ES-I3 (cell line): ENCODE data around the gene FOXA3.
"Not testable (repeated sequence)": the region's sequence is repeated elsewhere in the genome, so short reads cannot be mapped to it uniquely, and the experiment has no call there.

ENCODE experiments used
- H3K36me3 ChIP-seq: 2 replicates; pipeline ENCODE4 v1.6.1; 2013; ENCODE audit warnings: mild to moderate bottlenecking, low read length, control low read depth, moderate library complexity; ENCODE audit not compliant: insufficient read depth
- H3K4me1 ChIP-seq: 2 replicates; pipeline ENCODE4 v1.6.1; 2013; ENCODE audit warnings: mild to moderate bottlenecking, control low read depth, low read length; ENCODE audit not compliant: insufficient read depth
- H3K9ac ChIP-seq: 2 replicates; pipeline ENCODE4 v1.6.1; 2013; ENCODE audit warnings: low read depth, mild to moderate bottlenecking, low read length, moderate library complexity
- H3K9me3 ChIP-seq: 2 replicates; pipeline ENCODE4 v1.6.1; 2013; ENCODE audit warnings: mild to moderate bottlenecking, low read length, moderate library complexity; ENCODE audit not compliant: control insufficient read depth, insufficient read depth

Gene FOXA3

GRCh38 chr19:45854167-45854778, 9.9 kb upstream of the FOXA3 start:
- peaks cover 21% of the 10 kb centered on the region for H3K36me3 ChIP-seq

GRCh38 chr19:45860359-45861259, 3.5 kb upstream of the FOXA3 start:
- H3K9ac ChIP-seq, result no peak overlapping the region
- H3K9me3 ChIP-seq, result no peaks in the 10 kb centered on the region
- H3K4me1 ChIP-seq, result peaks cover 5% of the 10 kb centered on the region; the same call in 1 of the 2 replicates
- no peaks in the 10 kb centered on the region; the same call in 1 of the 2 replicates for H3K36me3 ChIP-seq

More at GRCh38 chr19:45854167-45854778, 9.9 kb upstream of the FOXA3 start:
- no peak overlapping the region for H3K9ac ChIP-seq
- no peaks in the 10 kb centered on the region for H3K9me3 ChIP-seq
- no peaks in the 10 kb centered on the region for H3K4me1 ChIP-seq

- no peaks in the 10 kb centered on the region; the same call in 1 of the 2 replicates for H3K36me3 ChIP-seq
Observed at GRCh38 chr19:45862271-45862563, 1.9 kb upstream of the FOXA3 start.

GRCh38 chr19:45862564-45863334, 1.4 kb upstream of the FOXA3 start, which contains the start of gene SYMPK:
SYMPK (minus strand) TSS chr19:45863147; CDS start chr19:45854495, 8,652 bp downstream.
- Histone ChIP-seq H3K9me3 (no peaks in the 10 kb centered on the region), H3K36me3 (no peaks in the 10 kb centered on the region; the same call in 1 of the 2 replicates), H3K9ac (peak within 1 kb of the TSS; percentile 98), H3K4me1 (peaks cover 21% of the 10 kb centered on the region; the same call in 1 of the 2 replicates)

More at GRCh38 chr19:45862271-45862563, 1.9 kb upstream of the FOXA3 start:
- Histone ChIP-seq H3K9ac (peak overlapping the region; percentile 98), H3K9me3 (no peaks in the 10 kb centered on the region), H3K4me1 (peaks cover 19% of the 10 kb centered on the region; the same call in 1 of the 2 replicates)

- H3K4me1 ChIP-seq, result peaks cover 21% of the 10 kb centered on the region; the same call in 1 of the 2 replicates
- H3K9ac ChIP-seq, result peak overlapping the region; percentile 97; the same call in 1 of the 2 replicates
- H3K36me3 ChIP-seq, result no peaks in the 10 kb centered on the region; the same call in 1 of the 2 replicates
- H3K9me3 ChIP-seq, result no peaks in the 10 kb centered on the region
Observed at GRCh38 chr19:45863335-45863839, 739 bp upstream of the FOXA3 start.

GRCh38 chr19:45864629-45865082, 530 bp downstream of the FOXA3 start:
- Histone ChIP-seq H3K36me3 (no peaks in the 10 kb centered on the region; the same call in 1 of the 2 replicates), H3K9me3 (no peaks in the 10 kb centered on the region), H3K4me1 (peaks cover 21% of the 10 kb centered on the region; the same call in 1 of the 2 replicates), H3K9ac (peak overlapping the region; percentile 97)

- H3K9ac ChIP-seq, result peak overlapping the region; percentile 97; the same call in 1 of the 2 replicates
- no peaks in the 10 kb centered on the region; the same call in 1 of the 2 replicates for H3K36me3 ChIP-seq
- peaks cover 21% of the 10 kb centered on the region; the same call in 1 of the 2 replicates for H3K4me1 ChIP-seq
- no peaks in the 10 kb centered on the region for H3K9me3 ChIP-seq
Observed at GRCh38 chr19:45865269-45865948, 1.3 kb downstream of the FOXA3 start.

GRCh38 chr19:45866400-45867176, 2.5 kb downstream of the FOXA3 start:
- Histone ChIP-seq H3K9ac (no peak overlapping the region), H3K36me3 (no peaks in the 10 kb centered on the region), H3K9me3 (no peaks in the 10 kb centered on the region), H3K4me1 (peaks cover 21% of the 10 kb centered on the region; the same call in 1 of the 2 replicates)

GRCh38 chr19:45867241-45867640, 3.1 kb downstream of the FOXA3 start:
- H3K9ac ChIP-seq, H3K9me3 ChIP-seq: not testable (repeated sequence)
- H3K4me1 ChIP-seq, result peaks cover 21% of the 10 kb centered on the region; the same call in 1 of the 2 replicates

GRCh38 chr19:45870798-45871197, 6.7 kb downstream of the FOXA3 start:
- Histone ChIP-seq H3K9ac (no peak overlapping the region), H3K4me1 (peaks cover 27% of the 10 kb centered on the region), H3K36me3 (no peaks in the 10 kb centered on the region)

More at GRCh38 chr19:45867241-45867640, 3.1 kb downstream of the FOXA3 start:
- H3K36me3 ChIP-seq, result not testable (repeated sequence)

GRCh38 chr19:45872095-45872919, 8.2 kb downstream of the FOXA3 start:
- Histone ChIP-seq H3K4me1 (peaks cover 18% of the 10 kb centered on the region), H3K36me3 (no peaks in the 10 kb centered on the region)

More at GRCh38 chr19:45870798-45871197, 6.7 kb downstream of the FOXA3 start:
- H3K9me3 ChIP-seq, result no peaks in the 10 kb centered on the region

GRCh38 chr19:45873219-45873772, 9.2 kb downstream of the FOXA3 start:
- no peak overlapping the region for H3K9ac ChIP-seq

More at GRCh38 chr19:45872095-45872919, 8.2 kb downstream of the FOXA3 start:
- H3K9ac ChIP-seq, result no peak overlapping the region
- no peaks in the 10 kb centered on the region for H3K9me3 ChIP-seq

More at GRCh38 chr19:45873219-45873772, 9.2 kb downstream of the FOXA3 start:
- Histone ChIP-seq H3K9me3 (no peaks in the 10 kb centered on the region), H3K4me1 (peaks cover 20% of the 10 kb centered on the region), H3K36me3 (no peaks in the 10 kb centered on the region)
